GM12872 (cell line): ENCODE data around the gene LRRC8A.

Experiments used
- CTCF ChIP-seq: IDR thresholded peaks from 3 replicates; pipeline ENCODE4 v1.5.1; 2011; ENCODE audit warnings: low read depth, mild to moderate bottlenecking, low read length, moderate library complexity; ENCODE audit not compliant: insufficient read depth

The LRRC8A gene

GRCh38 chr9:128910906-128911305, 29.0 kb downstream of the LRRC8A start:
- TF ChIP-seq CTCF, result no peak

DNA sequence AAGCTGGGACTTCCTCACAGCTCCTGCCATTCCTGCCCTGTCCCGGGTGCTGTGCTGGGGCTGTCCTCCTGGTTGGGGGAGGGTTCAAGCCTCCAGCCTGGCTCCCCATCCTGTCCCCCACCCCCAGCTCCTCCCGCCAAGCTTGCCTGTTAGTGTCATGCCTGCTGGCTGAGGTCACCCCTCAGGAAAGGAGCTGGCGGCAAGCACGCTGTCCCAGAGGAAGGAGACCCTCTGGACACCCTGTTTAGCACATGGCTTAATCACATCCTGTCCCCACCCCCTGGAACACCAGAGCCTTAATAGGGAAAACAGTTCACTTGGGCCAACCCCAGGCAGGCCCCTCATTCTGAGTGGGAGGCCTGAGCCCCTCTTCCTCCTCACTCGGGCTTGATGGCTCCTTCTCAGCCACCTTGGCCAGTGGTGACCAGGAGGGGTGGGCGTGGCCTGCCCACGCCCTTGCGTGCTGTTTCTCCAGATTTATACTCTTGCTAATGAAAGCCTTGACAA, 29.6 kb downstream of the LRRC8A start:
- TF ChIP-seq CTCF, result no peak

GRCh38 chr9:128912270-128912853, 30.4 kb downstream of the LRRC8A start:
- no peak for TF ChIP-seq CTCF

DNA sequence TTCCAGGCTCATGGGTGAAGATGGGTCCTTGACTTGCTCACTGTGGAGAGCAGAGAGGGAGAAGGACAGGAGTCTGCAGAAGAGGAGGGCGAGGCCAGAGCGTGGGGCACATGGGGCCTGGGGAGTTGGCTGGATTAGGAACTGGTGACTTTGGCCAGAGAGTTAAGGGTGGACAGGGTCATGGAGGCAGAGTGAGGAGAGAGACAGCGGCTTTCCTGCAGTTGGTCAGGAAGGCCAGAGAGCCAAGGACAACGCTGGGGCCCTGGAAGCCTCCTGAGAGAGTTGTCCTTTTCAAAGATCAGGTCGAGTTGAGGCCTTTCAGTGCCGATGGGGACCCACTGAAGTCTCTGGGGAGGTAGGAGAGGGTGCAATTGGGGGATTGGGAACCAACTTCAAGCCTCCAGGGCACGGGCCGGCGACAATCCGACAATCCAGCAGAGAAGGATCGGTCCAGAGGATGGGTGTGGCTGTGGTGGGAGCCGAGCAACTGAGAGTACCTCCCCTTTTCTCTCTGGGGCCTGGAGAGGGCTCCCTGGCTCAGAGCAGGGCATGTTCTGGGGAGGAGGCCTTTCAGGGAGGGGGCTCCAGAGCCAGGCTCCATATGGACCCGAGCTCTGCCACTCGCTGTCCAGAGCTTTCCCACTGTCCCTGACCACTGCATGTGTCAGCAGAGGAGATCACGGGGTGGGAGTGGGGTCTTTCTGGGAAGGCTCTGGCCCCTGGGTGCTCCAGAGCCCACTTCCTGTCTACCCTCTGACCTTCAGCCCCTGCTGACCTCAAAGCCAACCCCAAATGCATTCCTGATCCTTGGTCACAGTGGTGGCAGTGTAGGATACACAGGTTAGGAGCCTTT, 31.3 kb downstream of the LRRC8A start:
- no peak for TF ChIP-seq CTCF

DNA sequence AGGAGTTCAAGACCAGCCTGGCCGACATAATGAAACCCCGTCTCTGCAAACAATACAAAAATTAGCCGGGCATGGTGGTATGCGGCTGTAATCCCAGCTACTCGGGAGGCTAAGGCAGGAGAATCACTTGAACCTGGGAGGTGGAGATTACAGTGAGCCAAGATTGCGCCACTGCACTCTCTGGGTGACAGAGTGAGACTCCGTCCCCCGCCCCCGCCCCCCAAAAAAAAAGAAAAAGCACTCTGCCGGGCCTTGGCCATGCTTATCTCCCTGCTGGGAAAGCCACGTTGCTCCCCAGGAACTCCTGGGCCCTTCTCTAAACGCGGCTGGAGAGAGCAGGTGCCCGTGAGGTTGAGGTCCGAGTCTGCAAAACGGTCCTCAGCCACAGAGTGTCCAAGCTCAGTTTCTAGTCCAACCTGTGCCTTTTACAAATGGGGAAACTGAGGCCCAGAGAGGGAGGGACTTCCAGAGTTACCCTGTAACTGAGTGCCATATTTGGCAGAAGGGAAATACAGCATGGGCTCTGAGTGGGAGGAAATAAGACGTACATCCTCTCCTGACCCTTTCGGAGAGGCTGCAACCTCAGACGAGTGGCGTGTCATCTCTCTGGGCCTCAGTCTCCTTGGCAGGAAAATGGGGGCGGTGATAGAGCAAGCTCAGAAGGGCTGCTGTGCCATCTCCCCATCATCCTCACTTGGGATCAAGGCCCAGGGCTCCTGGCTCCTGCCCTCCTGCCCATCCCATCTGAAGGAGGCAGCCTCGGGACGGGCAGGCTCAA, 32.3 kb downstream of the LRRC8A start:
- TF ChIP-seq CTCF, result no peak

DNA sequence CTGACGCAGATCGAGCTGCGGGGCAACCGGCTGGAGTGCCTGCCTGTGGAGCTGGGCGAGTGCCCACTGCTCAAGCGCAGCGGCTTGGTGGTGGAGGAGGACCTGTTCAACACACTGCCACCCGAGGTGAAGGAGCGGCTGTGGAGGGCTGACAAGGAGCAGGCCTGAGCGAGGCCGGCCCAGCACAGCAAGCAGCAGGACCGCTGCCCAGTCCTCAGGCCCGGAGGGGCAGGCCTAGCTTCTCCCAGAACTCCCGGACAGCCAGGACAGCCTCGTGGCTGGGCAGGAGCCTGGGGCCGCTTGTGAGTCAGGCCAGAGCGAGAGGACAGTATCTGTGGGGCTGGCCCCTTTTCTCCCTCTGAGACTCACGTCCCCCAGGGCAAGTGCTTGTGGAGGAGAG, 34.3 kb downstream of the LRRC8A start:
- no peak for TF ChIP-seq CTCF

GRCh38 chr9:128916745-128917144, 34.8 kb downstream of the LRRC8A start:
- TF ChIP-seq CTCF, result no peak
